Fibroblast of pulmonary artery (primary cell): ENCODE measurements around the gene DIPK1C.

ENCODE experiments used
- DNase-seq: peaks from one replicate; pipeline ENCODE4 v3.0.0-alpha.2; 2010; ENCODE audit warnings: low read depth
- H3K4me3 ChIP-seq: replicated peaks from 2 replicates; pipeline ENCODE4 v1.5.1; 2011; ENCODE audit warnings: low read depth, mild to moderate bottlenecking, control low read depth, low read length, moderate library complexity
- CTCF ChIP-seq: IDR thresholded peaks from 2 replicates; pipeline ENCODE4 v1.5.1; 2011; ENCODE audit warnings: mild to moderate bottlenecking, control low read depth, low read length, inconsistent platforms; ENCODE audit errors: missing control alignments

Gene DIPK1C

DNA sequence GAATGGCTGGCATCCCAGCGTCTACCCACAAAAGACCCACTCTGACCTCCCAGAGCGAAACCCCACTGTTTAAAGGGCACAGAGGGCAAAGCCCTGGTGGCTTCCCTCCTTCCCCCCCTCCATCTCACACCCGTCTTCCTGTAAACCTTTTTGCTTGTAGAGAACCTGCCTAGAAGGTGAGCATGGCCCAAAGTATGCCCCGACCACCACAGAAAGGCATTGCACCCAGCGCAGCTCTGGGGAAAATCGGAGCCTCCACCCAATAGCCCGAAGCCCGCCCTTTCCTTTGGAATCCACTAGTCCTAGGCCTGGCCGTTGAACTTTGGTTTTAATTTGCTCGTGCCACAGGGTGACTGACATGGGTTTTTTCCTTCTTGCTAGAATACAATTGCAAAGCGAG is 22.6 kb downstream of the DIPK1C start:
- DNase-seq = no peak
- TF ChIP-seq CTCF = no peak
- no peak overlapping the region for H3K4me3 ChIP-seq

DNA sequence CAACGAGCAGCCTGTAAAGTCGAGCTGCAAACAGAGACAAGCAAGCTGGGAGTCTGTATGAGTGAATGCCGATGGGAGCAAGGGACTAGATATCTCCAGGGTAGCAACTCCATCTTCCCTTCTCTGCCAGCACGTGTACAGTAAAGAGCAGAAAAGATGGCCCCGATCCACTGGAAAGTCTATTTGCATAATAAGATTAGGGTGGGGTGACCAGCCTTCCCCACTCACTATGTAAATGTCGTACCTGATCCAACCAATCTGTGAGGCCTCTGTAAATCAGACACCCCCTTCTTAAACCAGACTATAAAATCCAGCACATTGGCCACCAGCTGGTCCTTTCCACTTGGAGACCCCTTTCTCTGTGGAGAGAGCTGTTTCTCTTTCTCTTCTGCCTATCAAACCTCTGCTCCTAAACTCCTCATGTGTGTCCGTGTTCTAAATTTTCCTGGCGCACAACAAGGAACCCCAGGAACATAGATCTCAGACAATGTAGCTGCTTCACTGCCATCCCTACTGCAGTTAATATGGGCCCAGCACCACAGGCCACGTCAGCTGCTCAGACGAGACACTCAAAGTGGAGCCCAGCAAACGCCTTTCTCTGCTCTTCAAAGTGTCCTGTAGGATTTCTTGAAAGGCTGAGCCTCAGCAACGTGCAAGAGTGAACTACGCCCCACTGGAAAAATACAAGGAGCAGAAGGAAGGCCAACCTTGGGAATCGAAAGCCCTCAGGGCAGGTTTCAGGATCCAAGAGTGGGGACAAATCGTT is 26.1 kb downstream of the DIPK1C start:
- no peak for DNase-seq
- no peak for TF ChIP-seq CTCF
- H3K4me3 ChIP-seq = no peak overlapping the region

DNA sequence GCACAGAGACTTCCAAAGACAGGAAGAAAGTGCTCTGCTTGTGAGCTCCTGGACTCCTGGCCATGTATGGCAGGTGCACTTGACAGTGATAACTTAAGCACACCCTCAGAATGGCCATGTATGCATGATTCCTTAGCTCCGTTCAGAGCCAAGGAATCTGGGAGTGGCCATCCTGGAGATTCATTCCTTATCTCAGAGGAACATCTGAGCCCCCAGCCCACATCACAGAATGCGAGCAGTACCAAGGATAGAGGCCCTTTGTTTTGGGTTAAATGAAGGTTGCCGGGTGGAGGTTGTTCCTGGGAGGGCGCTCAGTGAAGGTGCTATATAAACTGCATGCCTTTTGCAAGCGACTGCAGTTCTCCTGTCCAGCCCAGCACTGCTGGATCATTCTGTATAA is 26.9 kb downstream of the DIPK1C start:
- DNase-seq = no peak
- TF ChIP-seq CTCF = no peak
- H3K4me3 ChIP-seq = no peak overlapping the region

- no peak overlapping the region for H3K4me3 ChIP-seq
- no peak for TF ChIP-seq CTCF
- no peak for DNase-seq
Observed at GRCh38 chr18:74429096-74429495, 28.0 kb downstream of the DIPK1C start.

- no peak for TF ChIP-seq CTCF
- no peak for DNase-seq
- no peak overlapping the region for H3K4me3 ChIP-seq
Observed at GRCh38 chr18:74427442-74428112, 29.5 kb downstream of the DIPK1C start.

DNA sequence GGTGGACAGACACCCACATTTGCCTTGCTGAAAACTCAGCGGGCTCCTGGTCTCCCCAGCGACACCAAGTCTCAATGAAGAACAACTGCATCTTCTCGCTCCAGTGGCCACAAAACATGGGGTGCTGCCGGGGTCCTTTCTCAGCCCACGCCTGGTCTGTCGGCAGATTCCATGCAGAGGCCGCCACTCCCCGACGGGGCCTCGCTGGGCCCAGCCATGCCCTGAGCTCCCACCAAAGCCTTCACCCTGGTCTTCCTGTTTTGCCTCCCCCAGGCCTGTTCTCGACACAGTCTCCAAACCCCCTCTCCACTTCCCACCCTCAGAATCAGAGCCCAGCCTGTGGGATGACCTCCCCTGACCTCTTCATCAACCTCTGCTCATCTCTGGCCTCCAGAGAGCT is 31.2 kb downstream of the DIPK1C start:
- no peak for TF ChIP-seq CTCF
- H3K4me3 ChIP-seq = no peak overlapping the region
- DNase-seq = no peak

GRCh38 chr18:74425161-74425560 is 31.9 kb downstream of the DIPK1C start:
- TF ChIP-seq CTCF = no peak
- no peak for DNase-seq
- H3K4me3 ChIP-seq = no peak overlapping the region
